A673 (cell line): ENCODE measurements around the gene POLR2J. TPM values are rescaled to one million over a fixed set of nuclear protein-coding genes. Genes with fewer than 3 reads are reported as not detected.

Source experiments
- BruUV-seq: library from RNA; stranded (reverse); fragments of 400-500 nt; replicated peaks from 2 replicates; lab custom pipeline; 2021; lab: Mats Ljungman, UMichigan
- CTCF ChIA-PET: fragments of 300-600 bp; sonication (Branson Sonifier 250); formaldehyde crosslinking; loops from one replicate; lab custom pipeline; 2022; ENCODE audit warnings: antibody characterized with exemption; lab: Charles Lee
- POLR2A ChIA-PET: fragments of 300-600 bp; sonication (Branson Sonifier 250); formaldehyde crosslinking; loops from one replicate; lab custom pipeline; 2022; ENCODE audit warnings: antibody characterized with exemption; ENCODE audit not compliant: low non-redundant PET; lab: Charles Lee
- DNase-seq: peaks from one replicate; pipeline ENCODE4 v3.0.0-alpha.2; 2015; ENCODE audit warnings: low spot score
- H3K27ac ChIP-seq: fragments of 200-600 bp; sonication (generic); 2 replicates; pipeline ENCODE4 v1.5.1; 2016; ENCODE audit warnings: mixed run types, low read depth, mild to moderate bottlenecking, mixed read lengths, antibody characterized with exemption, low read length; ENCODE audit not compliant: poor library complexity, severe bottlenecking
- H3K27me3 ChIP-seq: fragments of 200-600 bp; sonication (generic); replicated peaks from 2 replicates; pipeline ENCODE4 v1.6.1; 2017; ENCODE audit warnings: mixed run types, low read depth, mild to moderate bottlenecking, mixed read lengths, antibody characterized with exemption, low read length; ENCODE audit not compliant: insufficient read depth, poor library complexity
- H3K36me3 ChIP-seq: fragments of 200-600 bp; sonication (generic); 2 replicates; pipeline ENCODE4 v1.6.1; 2016; ENCODE audit warnings: mixed run types, mild to moderate bottlenecking, mixed read lengths, antibody characterized with exemption, low read length; ENCODE audit not compliant: insufficient read depth, poor library complexity, severe bottlenecking
- H3K4me1 ChIP-seq: fragments of 200-600 bp; sonication (generic); 2 replicates; pipeline ENCODE4 v1.6.1; 2017; ENCODE audit warnings: mixed run types, mild to moderate bottlenecking, mixed read lengths, antibody characterized with exemption, low read length; ENCODE audit not compliant: insufficient read depth, poor library complexity, severe bottlenecking
- H3K4me3 ChIP-seq: fragments of 200-600 bp; sonication (generic); 2 replicates; pipeline ENCODE4 v1.5.1; 2016; ENCODE audit warnings: low read depth, mixed run types, mild to moderate bottlenecking, mixed read lengths, low read length; ENCODE audit not compliant: poor library complexity, severe bottlenecking
- H3K9me3 ChIP-seq: fragments of 200-600 bp; sonication (generic); 2 replicates; pipeline ENCODE4 v1.6.1; 2016; ENCODE audit warnings: mixed run types, low read depth, mild to moderate bottlenecking, mixed read lengths, antibody characterized with exemption, low read length; ENCODE audit not compliant: poor library complexity, severe bottlenecking
- EZH2 ChIP-seq: fragments of 200-600 bp; sonication (generic); IDR thresholded peaks from 2 replicates; pipeline ENCODE4 v1.6.1; 2017; ENCODE audit warnings: borderline replicate concordance, low read depth, mild to moderate bottlenecking, mixed read lengths, antibody characterized with exemption, low read length; ENCODE audit not compliant: poor library complexity, severe bottlenecking
- intact Hi-C: fragments of 100-400 bp; cut with micrococcal nuclease; formaldehyde crosslinking; loops from one replicate; pipeline ENCODE4 v1.10.0; 2022; ENCODE audit not compliant: unreplicated experiment
- total RNA-seq: library from RNA; stranded (reverse); gene quantifications from 2 replicates; pipeline ENCODE4 v1.2.3, GENCODE V29; 2021
- TF ChIP-seq, protein P1 (sequence below): fragments of 300-800, 200-600 bp; sonication (generic); conservative IDR thresholded peaks from 2 replicates; pipeline ENCODE4 v1.5.1; 2017; ENCODE audit warnings: low read depth, mild to moderate bottlenecking, antibody characterized with exemption, low read length, moderate library complexity, mixed read lengths

The POLR2J gene
- total RNA-seq, 1 experiment from 2014 or later: 52.2 TPM

DNA sequence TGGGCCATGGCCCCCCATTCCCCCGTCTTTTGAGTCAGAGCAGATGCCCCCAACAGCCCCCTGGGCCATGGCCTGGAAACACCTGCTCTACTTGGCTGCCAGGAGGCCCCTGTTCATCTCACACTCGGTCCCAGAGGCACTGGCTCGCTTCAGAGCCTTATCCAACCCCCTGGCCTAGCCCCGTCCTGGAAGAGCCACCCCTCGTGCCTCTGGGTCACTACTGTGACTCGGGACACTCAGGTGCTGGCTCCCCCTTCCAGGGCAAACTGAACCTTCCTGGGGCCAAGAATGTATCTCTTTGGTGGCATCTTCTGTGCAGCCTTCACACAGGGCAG, 7.0 kb downstream of the POLR2J start:
- no peaks in the 10 kb centered on the region for H3K27me3 ChIP-seq
- ChIA-PET CTCF (no interaction called here), POLR2A (no interaction called here)
- no peak for DNase-seq
- H3K4me3 ChIP-seq: no peak overlapping the region
- H3K36me3 ChIP-seq: peaks cover 26% of the 10 kb centered on the region
- H3K9me3 ChIP-seq: no peaks in the 10 kb centered on the region
- no peak overlapping the region for H3K27ac ChIP-seq
- H3K4me1 ChIP-seq: no peaks in the 10 kb centered on the region
- intact Hi-C loops: no loop called here
- BruUV-seq: no TSS peak
- TF ChIP-seq, protein P1, sequence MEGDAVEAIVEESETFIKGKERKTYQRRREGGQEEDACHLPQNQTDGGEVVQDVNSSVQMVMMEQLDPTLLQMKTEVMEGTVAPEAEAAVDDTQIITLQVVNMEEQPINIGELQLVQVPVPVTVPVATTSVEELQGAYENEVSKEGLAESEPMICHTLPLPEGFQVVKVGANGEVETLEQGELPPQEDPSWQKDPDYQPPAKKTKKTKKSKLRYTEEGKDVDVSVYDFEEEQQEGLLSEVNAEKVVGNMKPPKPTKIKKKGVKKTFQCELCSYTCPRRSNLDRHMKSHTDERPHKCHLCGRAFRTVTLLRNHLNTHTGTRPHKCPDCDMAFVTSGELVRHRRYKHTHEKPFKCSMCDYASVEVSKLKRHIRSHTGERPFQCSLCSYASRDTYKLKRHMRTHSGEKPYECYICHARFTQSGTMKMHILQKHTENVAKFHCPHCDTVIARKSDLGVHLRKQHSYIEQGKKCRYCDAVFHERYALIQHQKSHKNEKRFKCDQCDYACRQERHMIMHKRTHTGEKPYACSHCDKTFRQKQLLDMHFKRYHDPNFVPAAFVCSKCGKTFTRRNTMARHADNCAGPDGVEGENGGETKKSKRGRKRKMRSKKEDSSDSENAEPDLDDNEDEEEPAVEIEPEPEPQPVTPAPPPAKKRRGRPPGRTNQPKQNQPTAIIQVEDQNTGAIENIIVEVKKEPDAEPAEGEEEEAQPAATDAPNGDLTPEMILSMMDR: no peak
- no peak for TF ChIP-seq EZH2

DNA sequence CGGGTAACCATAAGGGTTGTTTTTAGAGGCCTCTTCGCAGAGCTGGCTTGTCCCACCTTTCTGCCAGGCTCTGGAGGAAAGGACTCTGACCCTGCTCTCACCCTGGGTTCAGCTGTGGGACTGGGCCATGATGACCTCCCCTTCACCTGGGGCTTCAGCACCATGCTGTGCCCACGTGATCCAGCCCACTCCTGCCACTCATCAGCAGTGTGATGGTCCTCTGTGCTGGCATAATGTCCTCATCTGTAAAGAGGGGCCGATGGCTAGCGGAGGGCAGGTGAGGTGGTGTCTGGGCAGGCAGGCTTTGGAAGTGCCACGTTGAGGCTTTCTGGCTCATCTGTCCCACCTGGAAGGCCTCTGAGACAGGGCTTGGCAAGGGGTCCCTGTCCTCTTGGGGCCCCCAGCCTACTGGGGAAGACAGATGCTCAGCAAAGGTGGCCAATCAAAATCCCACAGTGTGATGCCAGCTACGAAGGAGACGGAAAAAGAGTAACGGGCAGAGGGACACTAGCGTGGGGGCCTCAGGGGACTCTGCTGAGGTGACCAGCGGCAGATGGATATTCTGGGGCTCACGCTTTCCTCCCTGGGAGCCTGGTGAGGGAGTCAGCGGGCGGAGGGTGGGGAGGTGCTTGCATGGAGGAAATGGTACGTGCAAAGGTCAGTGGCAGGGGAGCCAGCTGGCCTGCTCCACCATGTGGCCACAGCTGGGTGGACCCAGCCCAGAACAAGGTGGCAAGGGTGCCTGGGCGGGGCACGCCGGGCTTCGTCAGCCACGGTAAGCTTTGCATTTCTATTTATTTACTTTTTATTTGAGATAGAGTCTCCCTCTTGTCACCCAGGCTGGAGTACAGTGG, 8.5 kb downstream of the POLR2J start:
- Histone ChIP-seq H3K36me3 (peaks cover 26% of the 10 kb centered on the region), H3K4me1 (peaks cover 6% of the 10 kb centered on the region), H3K27me3 (no peaks in the 10 kb centered on the region), H3K9me3 (no peaks in the 10 kb centered on the region), H3K27ac (no peak overlapping the region), H3K4me3 (no peak overlapping the region)
- CTCF ChIA-PET: no interaction called here
- BruUV-seq: no TSS peak
- intact Hi-C loops: no loop called here
- POLR2A ChIA-PET: no interaction called here
- TF ChIP-seq EZH2: no peak
- TF ChIP-seq, protein P1: no peak
- DNase-seq: no peak

DNA sequence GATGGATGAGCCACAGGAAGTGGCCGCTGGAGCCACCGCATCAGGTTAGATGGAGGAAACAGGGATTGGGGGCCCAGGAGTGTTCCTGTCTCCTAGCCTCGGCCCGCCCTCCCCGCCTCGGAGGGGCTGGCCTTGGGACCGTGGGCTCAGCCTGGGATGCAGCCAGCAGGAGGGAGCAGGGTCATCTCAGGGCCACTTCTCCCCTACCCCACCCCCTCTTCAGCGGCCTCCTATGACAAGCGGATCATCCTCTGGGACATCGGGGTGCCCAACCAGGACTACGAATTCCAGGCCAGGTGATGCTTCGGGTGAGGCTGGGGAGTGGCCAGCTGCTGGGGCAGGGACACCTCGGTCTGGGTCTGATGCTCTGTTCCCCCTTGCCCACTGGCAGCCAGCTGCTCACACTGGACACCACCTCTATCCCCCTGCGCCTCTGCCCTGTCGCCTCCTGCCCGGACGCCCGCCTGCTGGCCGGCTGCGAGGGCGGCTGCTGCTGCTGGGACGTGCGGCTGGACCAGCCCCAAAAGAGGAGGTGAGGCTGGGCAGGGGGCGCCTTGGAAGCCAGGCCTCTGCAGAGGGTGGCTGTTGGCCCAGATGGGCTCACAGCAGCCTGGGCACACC, 9.3 kb downstream of the POLR2J start:
- Histone ChIP-seq H3K27ac (no peak overlapping the region), H3K4me1 (peaks cover 6% of the 10 kb centered on the region), H3K4me3 (no peak overlapping the region), H3K36me3 (peaks cover 26% of the 10 kb centered on the region), H3K27me3 (no peaks in the 10 kb centered on the region), H3K9me3 (no peaks in the 10 kb centered on the region)
- ChIA-PET POLR2A (no interaction called here), CTCF (no interaction called here)
- TF ChIP-seq, protein P1: no peak
- no peak for TF ChIP-seq EZH2
- no peak for DNase-seq
- intact Hi-C loops: no loop called here
- BruUV-seq: no TSS peak
